ENCODE results near the gene TPPP.
"Not testable (repeated sequence)": the region's sequence is repeated elsewhere in the genome, so short reads cannot be mapped to it uniquely, and the experiment has no call there.

TPPP gene

GRCh38 chr5:685262-686171 is 7.6 kb downstream of the TPPP start:
- POLR2A ChIA-PET (ENCODE audit: low non-redundant PET), result no interaction called here
- CTCF ChIA-PET, result no interaction called here
- no peak overlapping the region for H3K27ac ChIP-seq
- no peak for DNase-seq (ENCODE audit: low spot score)
- TF ChIP-seq CTCF (conservative IDR thresholded peaks at IDR 0.05; ENCODE audit: low read depth), result no peak

GRCh38 chr5:684751-685216 is 8.4 kb downstream of the TPPP start:
- no peak for DNase-seq (ENCODE audit: low spot score)
- no peak for TF ChIP-seq CTCF (conservative IDR thresholded peaks at IDR 0.05; ENCODE audit: low read depth)
- CTCF ChIA-PET, result interaction anchor here (0.6 kb wide), 1 partner anchor 1158 kb away, joined by 3 read pairs; no protein-coding TSS in a partner anchor
- H3K27ac ChIP-seq, result no peak overlapping the region
- POLR2A ChIA-PET (ENCODE audit: low non-redundant PET), result no interaction called here

- H3K27ac ChIP-seq, result no peak overlapping the region
- no peak for TF ChIP-seq CTCF (conservative IDR thresholded peaks at IDR 0.05; ENCODE audit: low read depth)
- POLR2A ChIA-PET (ENCODE audit: low non-redundant PET), result no interaction called here
- CTCF ChIA-PET, result interaction anchor here (0.6 to 0.8 kb wide), 2 partner anchors 13 to 1159 kb away, joined by 3 read pairs; no protein-coding TSS in a partner anchor
- DNase-seq (ENCODE audit: low spot score), result no peak
Measured at GRCh38 chr5:683551-684481, 9.3 kb downstream of the TPPP start.

GRCh38 chr5:682651-683358 is 10.3 kb downstream of the TPPP start:
- DNase-seq (ENCODE audit: low spot score); H3K27ac ChIP-seq; CTCF ChIA-PET; POLR2A ChIA-PET (ENCODE audit: low non-redundant PET): not testable (repeated sequence)

GRCh38 chr5:682216-682615 is 10.9 kb downstream of the TPPP start:
- CTCF ChIA-PET; H3K27ac ChIP-seq; DNase-seq (ENCODE audit: low spot score); POLR2A ChIA-PET (ENCODE audit: low non-redundant PET): not testable (repeated sequence)

GRCh38 chr5:681317-682191 is 11.6 kb downstream of the TPPP start:
- POLR2A ChIA-PET (ENCODE audit: low non-redundant PET); CTCF ChIA-PET: not testable (repeated sequence)

GRCh38 chr5:680836-681235 is 12.3 kb downstream of the TPPP start:
- CTCF ChIA-PET; DNase-seq (ENCODE audit: low spot score); POLR2A ChIA-PET (ENCODE audit: low non-redundant PET); H3K27ac ChIP-seq: not testable (repeated sequence)

More at GRCh38 chr5:681317-682191, 11.6 kb downstream of the TPPP start:
- not testable (repeated sequence) for DNase-seq (ENCODE audit: low spot score); H3K27ac ChIP-seq

- CTCF ChIA-PET; POLR2A ChIA-PET (ENCODE audit: low non-redundant PET); H3K27ac ChIP-seq; DNase-seq (ENCODE audit: low spot score): not testable (repeated sequence)
Measured at GRCh38 chr5:680118-680795, 12.9 kb downstream of the TPPP start.

GRCh38 chr5:679166-679895 is 13.8 kb downstream of the TPPP start:
- DNase-seq (ENCODE audit: low spot score); CTCF ChIA-PET; H3K27ac ChIP-seq; POLR2A ChIA-PET (ENCODE audit: low non-redundant PET): not testable (repeated sequence)

GRCh38 chr5:678521-678920 is 14.6 kb downstream of the TPPP start:
- H3K27ac ChIP-seq; DNase-seq (ENCODE audit: low spot score); POLR2A ChIA-PET (ENCODE audit: low non-redundant PET): not testable (repeated sequence)
- CTCF ChIA-PET, result interaction anchor here (0.7 kb wide), 1 partner anchor 224 kb away, joined by 4 read pairs; no protein-coding TSS in a partner anchor

Measured in RWPE1 (cell line).